K562 (cell line): ENCODE measurements around the gene SATB1. TPM values are rescaled to one million over a fixed set of nuclear protein-coding genes. Genes with fewer than 3 reads are reported as not detected.

ENCODE experiments used
- ATAC-seq: fragments of 200-7000 bp; cut with Tn5 transposase; 3 replicates; pipeline ENCODE4 v1.9.1; 2020; ENCODE audit warnings: moderate library complexity
- BruUV-seq: library from RNA; stranded (reverse); fragments of 400-500 nt; replicated peaks from 2 replicates; lab custom pipeline; 2021; lab: Mats Ljungman, UMichigan
- CTCF ChIA-PET: fragments of 300-600 bp; formaldehyde crosslinking; extraction: SDS; loops from one replicate; lab custom pipeline; 2021; ENCODE audit warnings: low intra/inter-chr PET ratio; lab: Yijun Ruan, JAX
- POLR2A ChIA-PET: fragments of 300-600, 350-650 bp; sonication (Branson Sonifier 250); formaldehyde crosslinking; extraction: SDS; loops from one replicate; lab custom pipeline; 2021; ENCODE audit warnings: antibody characterized with exemption, inconsistent platforms; lab: Yijun Ruan, JAX
- DNase-seq, 4 experiments: peaks; one replicate each; pipeline versions ENCODE4 v3.0.0 to v3.0.0-alpha.2; 2011 to 2018; ENCODE audit warnings: low spot score in 3 of 4, mixed read lengths in 3 of 4; ENCODE audit errors: extremely low read depth in 1 of 4
- FAIRE-seq: peaks from 2 replicates; lab custom pipeline; 2011; peaks lifted over from hg19 to GRCh38; lab: Jason Lieb, UNC
- H2AFZ ChIP-seq: 2 replicates; pipeline ENCODE4 v1.6.0; 2011; ENCODE audit warnings: low read depth, low read length, control low read depth, inconsistent platforms
- H3K27ac ChIP-seq: fragments of 200-600 bp; 3 replicates; pipeline ENCODE4 v1.8.0; 2011; ENCODE audit warnings: low read depth, mild to moderate bottlenecking, control low read depth, inconsistent platforms, low read length, moderate library complexity, mixed read lengths; ENCODE audit errors: extremely low read depth
- H3K27me3 ChIP-seq, 2 experiments: fragments of 300-600 bp in 1 of 2; 2 replicates in 1 of 2; 3 replicates in 1 of 2; pipeline versions ENCODE4 v1.6.0 to v1.8.0; 2011; ENCODE audit warnings: inconsistent platforms in 2 of 2, low read length in 2 of 2, mild to moderate bottlenecking in 1 of 2, mixed read lengths in 1 of 2, moderate library complexity in 1 of 2; ENCODE audit not compliant: control insufficient read depth in 2 of 2, insufficient read depth in 2 of 2
- H3K36me3 ChIP-seq: fragments of 300-600 bp; 3 replicates; pipeline ENCODE4 v1.8.0; 2011; ENCODE audit warnings: mild to moderate bottlenecking, low read length, inconsistent platforms; ENCODE audit not compliant: control insufficient read depth, insufficient read depth
- H3K4me1 ChIP-seq, 2 experiments: fragments of 200-600 bp in 1 of 2; replicated peaks in 1 of 2; 2 replicates in 1 of 2; 3 replicates in 1 of 2; pipeline versions ENCODE4 v1.5.1 to v1.8.0; 2011; ENCODE audit warnings: inconsistent platforms in 2 of 2, low read length in 2 of 2, mild to moderate bottlenecking in 1 of 2, mixed read lengths in 1 of 2, moderate library complexity in 1 of 2; ENCODE audit not compliant: control insufficient read depth in 2 of 2, insufficient read depth in 2 of 2
- H3K4me2 ChIP-seq: 2 replicates; pipeline ENCODE4 v1.6.1; 2011; ENCODE audit warnings: low read length, control low read depth, inconsistent platforms, mixed read lengths; ENCODE audit not compliant: insufficient read depth
- H3K4me3 ChIP-seq: fragments of 200-600 bp; sonication (generic), shearing (Covaris generic); 2 replicates; pipeline ENCODE4 v1.5.1; 2016; ENCODE audit warnings: control low read depth, inconsistent platforms
- H3K79me2 ChIP-seq: fragments of 200-600 bp; 3 replicates; pipeline ENCODE4 v1.8.0; 2011; ENCODE audit warnings: low read length, inconsistent platforms; ENCODE audit not compliant: control insufficient read depth, insufficient read depth
- H3K9ac ChIP-seq, 2 experiments: 2 replicates each; pipeline versions ENCODE4 v1.6.0 to v1.6.1; 2011; ENCODE audit warnings: low read depth in 2 of 2, low read length in 2 of 2, control low read depth in 1 of 2, inconsistent platforms in 1 of 2, mild to moderate bottlenecking in 1 of 2, mixed read lengths in 1 of 2; ENCODE audit not compliant: insufficient read depth in 1 of 2
- H3K9me1 ChIP-seq: one replicate; pipeline ENCODE4 v1.6.0; 2011; ENCODE audit warnings: inconsistent platforms, mild to moderate bottlenecking, low read length, moderate library complexity; ENCODE audit not compliant: control insufficient read depth, insufficient read depth
- H3K9me3 ChIP-seq: replicated peaks from 2 replicates; pipeline ENCODE4 v1.5.1; 2011; ENCODE audit warnings: low read depth, low read length, inconsistent platforms; ENCODE audit not compliant: control insufficient read depth, insufficient read depth
- H4K20me1 ChIP-seq: replicated peaks from 2 replicates; pipeline ENCODE4 v1.6.1; 2011; ENCODE audit warnings: low read length, inconsistent platforms, mixed read lengths; ENCODE audit not compliant: control insufficient read depth, insufficient read depth
- ELF1 ChIP-seq: fragments of 200-800 bp; sonication (Bioruptor generic); IDR thresholded peaks from 2 replicates; pipeline ENCODE4 v1.6.1; 2016; ENCODE audit warnings: missing genetic modification characterization, missing compliant biosample characterization
- HDAC8 ChIP-seq: fragments of 450-650 bp; IDR thresholded peaks from 2 replicates; pipeline ENCODE4 v1.6.1; 2016; ENCODE audit warnings: mild to moderate bottlenecking, missing genetic modification characterization, moderate library complexity, missing compliant biosample characterization
- HEY1 ChIP-seq: fragments of 250-450 bp; sonication (Bioruptor Pico); IDR thresholded peaks from 2 replicates; pipeline ENCODE4 v1.5.0; 2020; ENCODE audit warnings: mild to moderate bottlenecking, moderate library complexity, borderline replicate concordance
- MEIS2 ChIP-seq: fragments of 450-650 bp; IDR thresholded peaks from 2 replicates; pipeline ENCODE4 v1.6.1; 2014; ENCODE audit warnings: mild to moderate bottlenecking; ENCODE audit not compliant: partially characterized antibody
- STAT5B ChIP-seq: fragments of 250-450 bp; sonication (Bioruptor Pico); IDR thresholded peaks from 2 replicates; pipeline ENCODE4 v1.8.0; 2021; ENCODE audit warnings: mild to moderate bottlenecking, inconsistent platforms
- TFAM ChIP-seq: fragments of 250-450 bp; sonication (Bioruptor Pico); conservative IDR thresholded peaks from 2 replicates; pipeline ENCODE4 v1.5.0; 2021; ENCODE audit warnings: mild to moderate bottlenecking, moderate library complexity
- ZFP36 ChIP-seq: fragments of 150-350 bp; IDR thresholded peaks from 2 replicates; pipeline ENCODE4 v1.6.1; 2018; ENCODE audit warnings: low read length, low read depth; ENCODE audit not compliant: partially characterized antibody
- ZNF217 ChIP-seq: sonication (generic); formaldehyde crosslinking; IDR thresholded peaks from 2 replicates; pipeline ENCODE4 v1.8.0; 2022; ENCODE audit warnings: mild to moderate bottlenecking, missing genetic modification reagents
- ZNF224 ChIP-seq: sonication (generic); formaldehyde crosslinking; IDR thresholded peaks from 2 replicates; pipeline ENCODE4 v1.8.0; 2022; ENCODE audit warnings: mild to moderate bottlenecking, missing genetic modification reagents
- ZNF311 ChIP-seq: fragments of 250-450 bp; sonication (Bioruptor Pico); IDR thresholded peaks from 2 replicates; pipeline ENCODE4 v1.4.0; 2020; ENCODE audit warnings: mild to moderate bottlenecking, moderate library complexity
- ZNF507 ChIP-seq: conservative IDR thresholded peaks from 2 replicates; pipeline ENCODE4 v1.6.1; 2017; ENCODE audit warnings: missing genetic modification characterization, missing compliant biosample characterization
- ZNF561 ChIP-seq: fragments of 450-650 bp; formaldehyde crosslinking; conservative IDR thresholded peaks from 2 replicates; pipeline ENCODE4 v1.4.0; 2020; ENCODE audit warnings: mild to moderate bottlenecking, moderate library complexity
- WGBS: fragments of 100-300 bp; shearing (Covaris generic); methylation state at CpG from one replicate; pipeline ENCODE4 v1.1.6; 2016; ENCODE audit warnings: low coverage, mixed read lengths; ENCODE audit not compliant: insufficient coverage; ENCODE audit errors: missing lambda C conversion rate; 5-methylcytosine and 5-hydroxymethylcytosine counted together
- in situ Hi-C: fragments of 300-500 bp; cut with MboI; formaldehyde crosslinking; loops from 4 replicates; pipeline ENCODE4 v1.15.0; 2018; ENCODE audit warnings: inconsistent platforms, mixed read lengths
- intact Hi-C: fragments of 100-400 bp; cut with micrococcal nuclease; formaldehyde crosslinking; loops from 2 replicates; pipeline ENCODE4 v1.14.2; 2022
- polyA plus RNA-seq, 8 experiments: library from polyadenylated mRNA; depleted of rRNA in 4 of 8; stranded (reverse) in 5 of 8; unstranded in 3 of 8; fragments of >200 nt; fragmentation: Nextera tagmentation in 2 of 8; fragmentation: Illumina TruSeq in 1 of 8; extraction: Ambion mirVana in 2 of 8; extraction: Trizol in 1 of 8; gene quantifications; 2 replicates each; pipeline versions ENCODE4 v1.2.1 to v1.2.3, GENCODE V29; 2011 to 2014; ENCODE audit warnings: inconsistent platforms in 1 of 8, missing spikeins in 1 of 8
- total RNA-seq, 7 experiments: library from RNA; depleted of rRNA in 6 of 7; stranded (reverse); fragments of >200 nt in 6 of 7; fragmentation: Illumina TruSeq in 2 of 7; extraction: Trizol in 2 of 7; gene quantifications; 2 replicates each; pipeline versions ENCODE4 v1.2.1 to v1.2.3, GENCODE V29; 2011 to 2021; ENCODE audit warnings: low replicate concordance in 1 of 7
- TF ChIP-seq, protein P1 (sequence below): sonication (generic); formaldehyde crosslinking; IDR thresholded peaks from 2 replicates; pipeline ENCODE4 v1.8.0; 2022; ENCODE audit warnings: missing genetic modification reagents, mild to moderate bottlenecking, borderline replicate concordance

Gene SATB1
- total and polyA plus RNA-seq, 9 of the 15 experiments (the other 6 are each of a cell fraction or from before 2014, with no cell fraction given): 0.03 to 2.5 (median 0.15) TPM; not detected in 1

DNA sequence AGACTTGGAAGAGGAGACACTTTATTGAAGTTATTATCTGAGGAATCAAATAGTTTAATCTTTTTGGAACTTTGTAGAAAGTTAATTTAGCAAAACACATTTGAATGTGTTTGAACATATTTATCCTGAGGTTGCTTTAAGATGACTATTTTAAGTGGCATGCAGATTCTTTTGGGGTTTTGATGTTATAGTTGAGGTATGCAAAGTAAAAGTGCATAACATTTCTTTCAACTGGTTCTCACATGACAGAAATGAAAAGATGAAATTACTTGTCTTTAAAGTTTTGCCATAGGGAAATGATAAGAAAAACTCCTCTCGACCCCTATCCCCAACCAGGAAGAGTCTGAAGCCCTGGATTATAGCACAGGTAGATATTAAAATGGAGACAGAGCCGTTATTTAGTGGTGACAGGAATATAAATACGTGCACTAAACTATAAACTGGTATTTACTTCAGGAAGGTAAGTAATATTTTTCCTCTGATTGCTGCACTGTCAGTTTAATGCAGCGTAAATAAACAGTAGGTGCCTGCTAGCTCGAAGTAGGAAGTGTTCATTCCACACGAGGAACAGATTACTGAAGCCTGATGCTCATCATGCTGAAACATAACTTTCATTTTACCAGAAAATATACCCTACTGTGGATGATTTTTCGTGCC is 15.1 kb upstream of the SATB1 start:
- no TSS peak for BruUV-seq
- CTCF ChIA-PET: no interaction called here
- Histone ChIP-seq H3K27me3 (0 out of 5 replicates have a peak, but pooled peaks cover 0 to 11% of the 10 kb centered on the region in 2 experiments), H2AFZ (no peak overlapping the region), H3K9me3 (no peaks in the 10 kb centered on the region), H3K36me3 (no peaks in the 10 kb centered on the region), H4K20me1 (no peaks in the 10 kb centered on the region), H3K27ac (no peak overlapping the region), H3K4me2 (no peak overlapping the region), H3K4me1 (peaks cover 0 to 9% of the 10 kb centered on the region in 2 experiments; a peak in 1 of 5 replicates), H3K4me3 (no peak overlapping the region), H3K79me2 (no peaks in the 10 kb centered on the region), H3K9ac (no peak overlapping the region), H3K9me1 (no peaks in the 10 kb centered on the region)
- ATAC-seq (no peak), DNase-seq (no peak), FAIRE-seq (no peak)
- TF ChIP-seq MEIS2: no peak
- no peak for TF ChIP-seq ZNF507 (tag)
- TF ChIP-seq, protein P1, sequence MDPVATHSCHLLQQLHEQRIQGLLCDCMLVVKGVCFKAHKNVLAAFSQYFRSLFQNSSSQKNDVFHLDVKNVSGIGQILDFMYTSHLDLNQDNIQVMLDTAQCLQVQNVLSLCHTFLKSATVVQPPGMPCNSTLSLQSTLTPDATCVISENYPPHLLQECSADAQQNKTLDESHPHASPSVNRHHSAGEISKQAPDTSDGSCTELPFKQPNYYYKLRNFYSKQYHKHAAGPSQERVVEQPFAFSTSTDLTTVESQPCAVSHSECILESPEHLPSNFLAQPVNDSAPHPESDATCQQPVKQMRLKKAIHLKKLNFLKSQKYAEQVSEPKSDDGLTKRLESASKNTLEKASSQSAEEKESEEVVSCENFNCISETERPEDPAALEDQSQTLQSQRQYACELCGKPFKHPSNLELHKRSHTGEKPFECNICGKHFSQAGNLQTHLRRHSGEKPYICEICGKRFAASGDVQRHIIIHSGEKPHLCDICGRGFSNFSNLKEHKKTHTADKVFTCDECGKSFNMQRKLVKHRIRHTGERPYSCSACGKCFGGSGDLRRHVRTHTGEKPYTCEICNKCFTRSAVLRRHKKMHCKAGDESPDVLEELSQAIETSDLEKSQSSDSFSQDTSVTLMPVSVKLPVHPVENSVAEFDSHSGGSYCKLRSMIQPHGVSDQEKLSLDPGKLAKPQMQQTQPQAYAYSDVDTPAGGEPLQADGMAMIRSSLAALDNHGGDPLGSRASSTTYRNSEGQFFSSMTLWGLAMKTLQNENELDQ (CRISPR knock-in tag): no peak
- TF ChIP-seq ZNF561 (CRISPR knock-in tag): no peak
- no peak for TF ChIP-seq ZNF311 (CRISPR knock-in tag)
- TF ChIP-seq HEY1 (CRISPR knock-in tag): no peak
- no peak for TF ChIP-seq TFAM (CRISPR knock-in tag)
- no peak for TF ChIP-seq ZNF217 (CRISPR knock-in tag)
- no peak for TF ChIP-seq ZNF224 (CRISPR knock-in tag)
- TF ChIP-seq HDAC8 (tag): no peak
- no peak for TF ChIP-seq ZFP36
- no peak for TF ChIP-seq STAT5B (CRISPR knock-in tag)
- TF ChIP-seq ELF1 (tag): no peak
- WGBS: 2% methylated on average over 7 of the region's 7 CpGs
- POLR2A ChIA-PET: no interaction called here
- intact Hi-C loops: no loop called here
- in situ Hi-C loops: no loop called here
